Cardiac muscle cell (in vitro differentiated cells and primary cell): ENCODE results near the gene SYNCRIP. TPM values are rescaled to one million over a fixed set of nuclear protein-coding genes. Genes with fewer than 3 reads are reported as not detected.

Source experiments
- DNase-seq, 2 donors: peaks; one replicate each; pipeline versions ENCODE4 v3.0.0 to v3.0.0-alpha.2; 2010 to 2017; ENCODE audit warnings: low read depth in 1 of 2, low spot score in 1 of 2
- H3K27ac ChIP-seq: fragments of 200-600 bp; sonication (generic); 2 replicates; pipeline ENCODE4 v1.5.1; 2016
- H3K27me3 ChIP-seq: fragments of 200-600 bp; sonication (generic); 2 replicates; pipeline ENCODE4 v1.6.0; 2016; ENCODE audit warnings: control low read depth
- H3K36me3 ChIP-seq: fragments of 200-600 bp; sonication (generic); 2 replicates; pipeline ENCODE4 v1.5.1; 2016; ENCODE audit warnings: control low read depth
- H3K4me1 ChIP-seq: fragments of 200-600 bp; sonication (generic); 2 replicates; pipeline ENCODE4 v1.8.1; 2017; ENCODE audit warnings: low read depth, mild to moderate bottlenecking, mixed run types
- H3K4me3 ChIP-seq: fragments of 200-600 bp; sonication (generic); 2 replicates; pipeline ENCODE4 v1.5.1; 2016; ENCODE audit warnings: mild to moderate bottlenecking
- H3K9me3 ChIP-seq: fragments of 200-600 bp; sonication (generic); 2 replicates; pipeline ENCODE4 v1.5.1; 2017; ENCODE audit warnings: low read depth, mild to moderate bottlenecking, control low read depth
- CTCF ChIP-seq: IDR thresholded peaks from 2 replicates; pipeline ENCODE4 v1.5.1; 2012; ENCODE audit warnings: low read depth, mild to moderate bottlenecking, low read length
- polyA plus RNA-seq: library from polyadenylated mRNA; unstranded; fragments of >200 nt; fragmentation: Nextera tagmentation; extraction: Ambion mirVana; gene quantifications from 2 replicates; pipeline ENCODE4 v1.2.1, GENCODE V29; 2016
- total RNA-seq: library from RNA; depleted of rRNA; stranded (reverse); fragments of >200 nt; gene quantifications from 2 replicates; pipeline ENCODE4 v1.2.3, GENCODE V29; 2016

SYNCRIP gene
- 28.5 and 40.7 TPM in 2 replicates for total RNA-seq
- 45.9 and 48.8 TPM in 2 replicates for polyA plus RNA-seq

GRCh38 chr6:85642774-85643536, at the start of gene SYNCRIP:
Gene SYNCRIP, minus strand, starts transcription at chr6:85642886. Its CDS starts 1,447 bp downstream, at chr6:85641439.
- no peak for TF ChIP-seq CTCF
- Histone ChIP-seq H3K4me3 (peak within 1 kb of the TSS; percentile 76), H3K4me1 (peaks cover 20% of the 10 kb centered on the region), H3K9me3 (no peaks in the 10 kb centered on the region), H3K36me3 (peaks cover 26% of the 10 kb centered on the region), H3K27me3 (no peaks in the 10 kb centered on the region), H3K27ac (peak within 1 kb of the TSS; percentile 99)
- peak; percentile 99 to 100 for DNase-seq

DNA sequence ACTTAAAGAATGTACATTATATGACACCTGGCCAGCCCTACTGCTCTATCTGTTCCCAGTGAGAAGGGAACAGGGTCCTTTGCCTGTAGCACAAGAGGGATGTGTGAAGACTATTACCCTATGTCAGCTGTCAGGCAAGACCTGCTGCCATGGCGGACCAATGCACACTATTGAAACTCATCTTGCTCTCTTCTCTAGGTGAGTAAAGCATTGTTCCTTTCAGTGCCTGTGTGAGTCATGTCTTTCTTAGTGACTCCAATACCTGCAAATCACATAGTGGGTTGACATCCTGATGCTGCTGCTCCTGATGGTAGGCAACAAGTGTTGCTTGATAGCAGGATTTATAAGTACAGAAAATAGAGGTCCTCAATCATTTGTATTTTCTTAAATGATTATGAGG, 48.8 kb upstream of the SYNCRIP start:
- no peaks in the 10 kb centered on the region for H3K4me1 ChIP-seq
- no peaks in the 10 kb centered on the region for H3K36me3 ChIP-seq
- no peaks in the 10 kb centered on the region for H3K9me3 ChIP-seq
- H3K27me3 ChIP-seq = no peaks in the 10 kb centered on the region
- TF ChIP-seq CTCF = no peak
- H3K27ac ChIP-seq = no peak overlapping the region
- no peak overlapping the region for H3K4me3 ChIP-seq
- DNase-seq = no peak

DNA sequence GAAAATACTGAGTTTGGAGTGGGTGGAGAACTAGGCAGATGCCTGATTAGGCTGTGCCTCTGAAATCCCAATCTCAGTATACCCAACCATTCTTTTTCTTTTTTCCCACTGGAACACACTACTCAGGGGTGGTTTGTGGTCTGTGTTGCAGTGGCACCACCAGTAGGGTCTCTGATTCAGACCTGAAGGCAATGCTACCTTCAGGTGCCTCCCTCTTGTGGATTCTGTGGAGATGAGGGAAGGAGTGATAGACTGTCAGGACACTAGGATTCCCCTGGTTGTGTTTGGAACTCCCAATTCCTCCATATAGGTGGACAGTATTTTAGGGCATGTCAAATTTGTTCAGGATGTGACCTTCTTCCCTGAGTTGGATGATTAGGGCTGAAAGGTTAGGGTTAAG, 47.4 kb upstream of the SYNCRIP start:
- H3K27me3 ChIP-seq = no peaks in the 10 kb centered on the region
- no peak for DNase-seq
- H3K4me1 ChIP-seq = no peaks in the 10 kb centered on the region
- no peak for TF ChIP-seq CTCF
- no peak overlapping the region for H3K4me3 ChIP-seq
- no peaks in the 10 kb centered on the region for H3K9me3 ChIP-seq
- no peaks in the 10 kb centered on the region for H3K36me3 ChIP-seq
- H3K27ac ChIP-seq = no peak overlapping the region

DNA sequence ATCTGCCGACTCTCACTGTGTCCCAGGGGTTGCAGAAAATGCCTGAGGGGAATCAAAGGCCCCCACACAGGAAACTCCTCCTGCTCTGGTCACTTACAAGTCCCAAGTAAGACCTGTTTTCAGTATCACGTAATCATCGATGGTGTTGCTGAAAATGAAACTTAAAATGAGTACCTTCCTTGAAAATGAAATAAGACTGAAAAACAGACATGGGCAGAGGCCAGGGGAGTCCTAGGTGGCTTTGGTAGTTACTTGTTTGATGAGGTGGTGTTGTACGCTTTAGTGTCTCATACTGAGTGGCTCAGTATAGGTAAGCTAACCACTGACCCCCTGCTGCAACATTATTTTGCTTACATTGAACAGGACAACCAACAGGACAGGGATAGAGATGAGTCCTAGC, 43.0 kb upstream of the SYNCRIP start:
- Histone ChIP-seq H3K4me1 (no peaks in the 10 kb centered on the region), H3K27ac (no peak overlapping the region), H3K9me3 (no peaks in the 10 kb centered on the region), H3K4me3 (no peak overlapping the region), H3K27me3 (no peaks in the 10 kb centered on the region), H3K36me3 (no peaks in the 10 kb centered on the region)
- DNase-seq = no peak
- no peak for TF ChIP-seq CTCF

GRCh38 chr6:85684809-85685171, 42.1 kb upstream of the SYNCRIP start:
- Histone ChIP-seq H3K36me3 (no peaks in the 10 kb centered on the region), H3K27me3 (no peaks in the 10 kb centered on the region), H3K4me1 (no peaks in the 10 kb centered on the region), H3K27ac (no peak overlapping the region), H3K9me3 (no peaks in the 10 kb centered on the region), H3K4me3 (no peak overlapping the region)
- TF ChIP-seq CTCF = no peak
- no peak for DNase-seq
